ENCODE results near the gene LIPT2.

Gene LIPT2

DNA sequence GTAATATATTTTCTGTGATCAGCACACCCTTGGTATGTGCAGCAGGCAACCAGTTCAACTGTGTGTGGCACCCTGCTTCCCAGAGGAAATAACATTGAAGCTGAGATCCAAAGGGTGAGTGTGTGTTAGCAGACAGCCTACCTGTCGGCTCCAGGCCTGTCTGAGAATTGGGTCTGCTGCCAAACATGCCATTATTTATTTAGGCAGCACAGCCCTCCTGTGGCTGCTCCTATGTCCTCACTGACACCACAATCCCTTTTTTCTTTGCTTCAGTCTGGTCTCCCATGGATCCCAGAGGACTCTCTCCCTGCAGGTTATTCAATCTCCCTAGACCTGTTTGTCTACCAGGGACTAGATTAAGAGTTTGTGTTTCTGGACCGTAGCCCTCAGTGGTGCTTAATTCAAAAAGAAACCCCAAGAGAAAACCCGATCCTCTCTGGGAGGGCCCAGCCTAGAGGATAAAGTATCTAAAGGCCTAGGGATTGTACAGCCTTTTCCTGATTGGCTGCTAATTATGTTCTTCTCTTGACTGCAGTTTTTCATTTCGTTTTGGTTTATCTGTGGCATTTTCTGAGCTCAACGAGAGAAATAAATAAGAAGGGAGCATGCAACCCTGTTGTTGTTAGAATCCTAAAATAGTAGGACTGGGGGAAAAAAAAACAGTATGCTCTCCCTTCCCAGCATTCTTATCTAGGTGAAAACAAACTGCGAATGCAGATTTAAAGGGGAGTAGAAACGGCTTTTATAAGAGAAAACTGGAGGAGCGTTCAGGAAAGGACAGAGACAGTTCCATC lies 50.3 kb downstream of the LIPT2 start:
- no peak for TF ChIP-seq GATA3 (IDR thresholded peaks at IDR 0.05; ENCODE audit: low read depth, low read length)
- TF ChIP-seq GATA2 (IDR thresholded peaks at IDR 0.05; ENCODE audit: low read depth, low read length) = no peak

GRCh38 chr11:74442636-74443035 lies 50.9 kb downstream of the LIPT2 start:
- TF ChIP-seq GATA2 (IDR thresholded peaks at IDR 0.05; ENCODE audit: low read depth, low read length) = no peak
- TF ChIP-seq GATA3 (IDR thresholded peaks at IDR 0.05; ENCODE audit: low read depth, low read length) = no peak
